Right lobe of liver (tissue), 4 donors: Measurements from ENCODE around the gene PEX13.

Experiments used
- POLR2A ChIP-seq: fragments of 450-650 bp; IDR thresholded peaks from one replicate; pipeline ENCODE4 v1.6.1; 2017; ENCODE audit warnings: antibody characterized with exemption, mild to moderate bottlenecking
- TF ChIP-seq, protein P1 (sequence below), 4 donors: fragments of 200-600 bp in 3 of 4; fragments of 450-650 bp in 1 of 4; IDR thresholded peaks; one replicate each; pipeline versions ENCODE4 v1.5.1 to v1.8.0; 2016 to 2022; ENCODE audit warnings: antibody characterized with exemption in 4 of 4, mild to moderate bottlenecking in 2 of 4
- donor health status: DM: no; HTN: no; CAD: no.
- donor health status: DM: no; HTN: no; CAD: no.
- donor health status: DM: no; HTN: yes; CAD: no.

DNA sequence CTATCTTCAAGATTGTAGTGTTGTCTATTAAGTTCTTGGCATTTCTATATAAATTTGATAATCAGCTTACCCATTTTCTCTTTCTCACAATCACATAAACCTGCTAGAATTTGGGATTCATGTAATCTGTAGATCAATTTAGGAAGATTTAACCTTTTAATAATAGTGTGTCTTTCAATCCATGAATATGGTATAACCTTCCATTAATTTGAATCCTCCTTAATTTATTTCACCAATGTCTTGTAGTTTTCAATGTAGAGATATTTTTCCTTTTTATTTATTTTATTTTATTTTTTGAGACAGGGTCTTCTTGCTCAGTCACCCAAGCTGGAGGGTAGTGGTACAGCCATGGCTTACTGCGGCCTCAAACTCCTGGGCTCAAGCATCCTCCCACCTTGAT, 68.4 kb downstream of the PEX13 start:
- TF ChIP-seq, protein P1, sequence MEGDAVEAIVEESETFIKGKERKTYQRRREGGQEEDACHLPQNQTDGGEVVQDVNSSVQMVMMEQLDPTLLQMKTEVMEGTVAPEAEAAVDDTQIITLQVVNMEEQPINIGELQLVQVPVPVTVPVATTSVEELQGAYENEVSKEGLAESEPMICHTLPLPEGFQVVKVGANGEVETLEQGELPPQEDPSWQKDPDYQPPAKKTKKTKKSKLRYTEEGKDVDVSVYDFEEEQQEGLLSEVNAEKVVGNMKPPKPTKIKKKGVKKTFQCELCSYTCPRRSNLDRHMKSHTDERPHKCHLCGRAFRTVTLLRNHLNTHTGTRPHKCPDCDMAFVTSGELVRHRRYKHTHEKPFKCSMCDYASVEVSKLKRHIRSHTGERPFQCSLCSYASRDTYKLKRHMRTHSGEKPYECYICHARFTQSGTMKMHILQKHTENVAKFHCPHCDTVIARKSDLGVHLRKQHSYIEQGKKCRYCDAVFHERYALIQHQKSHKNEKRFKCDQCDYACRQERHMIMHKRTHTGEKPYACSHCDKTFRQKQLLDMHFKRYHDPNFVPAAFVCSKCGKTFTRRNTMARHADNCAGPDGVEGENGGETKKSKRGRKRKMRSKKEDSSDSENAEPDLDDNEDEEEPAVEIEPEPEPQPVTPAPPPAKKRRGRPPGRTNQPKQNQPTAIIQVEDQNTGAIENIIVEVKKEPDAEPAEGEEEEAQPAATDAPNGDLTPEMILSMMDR (IDR thresholded peaks at IDR 0.05) = no peak
- no peak for TF ChIP-seq POLR2A
